CD4-positive, alpha-beta T cell treated with Interleukin-17A for 1 hour (primary cell): ENCODE measurements around the gene ALDH1L1.

Experiments
- DNase-seq: peaks from one replicate; pipeline ENCODE4 v3.0.0-alpha.2; 2020

The ALDH1L1 gene

DNA sequence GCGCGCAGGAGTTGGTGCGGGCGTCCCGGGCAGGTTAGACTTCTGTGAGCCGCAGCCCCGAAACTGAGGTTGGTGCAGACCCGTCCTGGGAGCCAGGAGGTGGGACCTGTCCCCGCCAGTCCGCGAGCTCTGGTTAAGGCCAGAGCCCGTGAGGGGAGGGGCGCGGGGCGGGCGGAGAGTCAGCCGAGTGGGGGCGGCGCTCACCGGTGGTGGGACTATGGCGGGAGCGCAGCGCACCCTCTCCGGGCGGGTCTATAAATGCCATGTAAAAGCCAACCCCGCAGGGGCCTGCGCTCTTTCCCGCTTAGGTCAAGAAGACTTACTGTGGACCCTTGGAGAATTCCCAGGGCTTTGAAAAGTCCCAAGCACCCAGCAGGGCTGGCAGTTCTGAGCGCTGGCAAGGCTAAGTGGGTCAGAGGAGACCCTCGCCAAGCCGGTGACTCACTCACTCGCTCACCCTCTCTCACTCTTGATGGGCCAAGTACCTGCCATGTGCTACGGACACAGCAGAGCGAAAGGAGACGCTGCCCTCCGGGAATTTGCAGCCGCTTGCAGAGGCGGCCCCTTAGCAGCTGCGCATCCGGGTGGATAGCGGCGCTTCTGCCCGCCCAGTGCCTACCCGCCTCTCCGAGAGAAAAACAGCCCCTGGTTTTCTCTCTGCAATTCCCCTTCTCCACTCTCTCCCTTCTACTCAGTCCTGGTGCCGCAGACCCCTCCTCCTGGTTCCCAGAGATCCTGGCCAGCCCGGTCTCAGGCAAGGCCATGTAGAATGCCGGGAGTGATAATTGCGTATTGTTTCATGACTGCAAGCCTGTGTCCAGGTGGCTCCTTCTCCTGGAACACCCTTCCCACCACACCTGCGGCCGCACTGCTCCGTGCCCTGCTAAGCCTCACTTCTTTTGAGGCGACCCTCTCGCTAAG, at the start of gene ALDH1L1:
ALDH1L1 (minus strand) TSS at position 110 of the 921 bp plus-strand sequence. CDS start 19,607 bp downstream, outside the sequence.
- no peak for DNase-seq

DNA sequence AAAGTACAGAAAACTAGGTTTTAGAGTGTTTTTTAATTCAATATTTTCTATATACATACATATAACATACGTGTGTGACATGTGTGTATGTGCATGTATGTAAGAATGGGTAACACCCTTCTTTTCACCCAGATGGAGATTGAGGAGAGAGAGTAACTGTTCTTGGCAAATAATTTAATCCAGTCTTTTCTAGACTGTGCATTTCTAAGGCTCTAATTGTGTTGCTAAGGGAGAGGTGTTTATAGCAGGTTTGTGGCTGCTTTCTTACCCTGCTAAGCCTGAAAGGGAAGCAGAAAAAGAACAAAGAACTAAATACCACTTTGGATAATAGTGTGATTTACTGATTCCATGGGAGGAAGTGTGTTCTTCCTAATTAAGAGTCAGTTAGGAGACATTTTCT, 46.0 kb upstream of the ALDH1L1 start:
- DNase-seq = no peak

DNA sequence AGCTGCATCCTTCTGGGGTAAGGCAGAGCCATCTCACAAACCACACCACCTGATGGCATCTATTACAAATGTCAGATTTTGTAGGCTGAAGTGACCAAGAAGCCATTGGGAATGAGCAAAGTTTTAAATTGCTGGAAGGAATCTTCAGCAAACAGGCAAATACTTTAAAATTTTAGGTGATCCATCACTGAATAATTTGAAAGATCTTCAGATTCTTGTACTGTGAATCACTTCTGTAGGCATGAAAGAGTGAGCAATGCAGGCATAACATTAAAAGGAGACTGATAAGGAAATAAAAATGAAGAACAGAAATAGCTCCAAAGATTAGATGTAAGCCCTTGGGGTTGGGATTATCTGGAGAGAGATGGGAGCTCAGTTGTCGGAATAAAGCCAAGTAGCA, 36.0 kb upstream of the ALDH1L1 start:
- no peak for DNase-seq

DNA sequence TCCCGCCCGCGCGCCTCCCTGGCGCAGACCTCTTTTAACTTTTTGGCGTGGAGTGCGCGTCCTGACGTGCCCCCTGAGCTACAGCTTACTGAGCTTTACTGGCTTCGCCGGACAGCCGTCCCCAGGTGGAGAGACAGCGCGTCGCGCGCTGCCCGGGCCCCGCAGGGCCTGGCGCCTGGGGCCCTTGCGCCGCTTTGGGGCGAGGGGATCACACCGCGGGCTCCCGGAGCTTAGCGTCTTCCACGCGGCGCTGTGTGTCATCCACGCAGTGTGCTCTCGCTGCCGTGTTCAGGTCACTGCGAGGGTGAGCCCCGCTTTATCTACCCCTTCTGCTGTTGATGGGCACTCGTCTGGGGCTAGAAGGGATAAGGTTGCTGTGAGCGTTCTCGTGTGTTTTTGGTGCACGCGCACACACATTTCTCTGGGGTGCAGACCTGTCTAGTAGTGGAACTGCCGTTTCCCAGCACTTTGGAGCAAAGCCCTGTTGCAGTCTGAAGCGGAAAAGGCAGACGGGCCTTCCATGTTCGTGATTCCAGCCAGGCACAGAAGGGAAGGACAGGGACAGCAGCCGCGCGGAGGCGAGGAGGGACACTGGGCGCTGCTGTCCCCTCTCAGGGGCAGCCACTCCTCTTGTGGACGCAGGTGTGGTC, 33.1 kb upstream of the ALDH1L1 start:
- DNase-seq = no peak

DNA sequence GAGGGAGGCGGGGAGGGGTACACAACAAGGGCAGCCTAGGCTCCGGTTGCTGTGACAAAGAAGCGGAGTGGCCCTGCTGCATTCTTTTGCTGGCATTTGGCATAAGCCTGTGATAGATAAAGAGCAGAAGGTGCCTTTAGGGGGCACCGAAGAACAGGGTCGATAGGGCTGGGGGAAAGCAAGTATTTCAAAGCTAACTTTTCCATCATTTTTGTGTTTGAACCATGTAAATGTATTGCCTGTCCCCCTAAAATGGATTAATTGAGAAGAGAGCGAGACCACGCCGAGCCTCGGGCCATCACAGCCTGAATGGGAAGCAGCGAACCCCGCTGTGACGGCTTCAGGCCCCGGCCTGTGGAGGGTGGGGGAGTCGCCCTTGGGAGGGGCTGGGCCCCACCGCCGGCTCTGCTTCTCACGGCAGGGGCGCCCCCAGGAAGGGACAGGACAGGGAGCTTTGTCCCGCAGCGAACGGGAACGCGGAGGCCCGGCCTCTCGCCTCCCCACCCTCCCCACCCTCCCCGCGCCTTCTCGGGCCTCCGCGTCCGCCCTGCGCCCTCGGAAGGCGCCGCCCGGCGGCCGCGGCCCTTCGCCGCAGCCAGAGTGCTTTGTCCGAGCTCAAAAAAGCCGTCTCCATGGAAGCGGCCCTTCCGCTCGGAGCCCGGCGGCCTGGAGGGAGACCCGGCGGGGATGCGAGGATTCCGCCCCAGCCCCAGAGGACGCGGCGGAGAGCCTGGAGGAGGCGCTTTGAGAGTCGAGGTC, 32.4 kb upstream of the ALDH1L1 start:
- no peak for DNase-seq

DNA sequence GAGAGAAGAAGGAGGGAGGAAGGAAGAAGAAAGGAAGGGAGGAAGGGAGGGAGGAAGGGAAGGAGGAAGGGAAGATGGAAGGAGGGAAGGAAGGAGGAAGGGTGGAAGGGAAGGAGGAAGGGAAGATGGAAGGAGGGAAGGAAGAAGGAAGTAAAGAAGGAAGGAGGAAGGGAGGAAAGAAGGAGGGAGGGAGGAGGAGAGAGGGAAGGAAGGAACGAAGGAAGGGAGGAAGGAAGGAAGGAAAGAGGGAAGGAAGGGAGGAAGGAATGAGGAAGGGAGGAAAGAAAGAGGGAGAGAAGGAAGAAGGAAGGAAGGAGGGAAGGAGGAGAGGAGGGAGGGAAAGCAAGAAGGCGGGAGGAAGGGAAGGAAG, 31.8 kb upstream of the ALDH1L1 start:
- no peak for DNase-seq

DNA sequence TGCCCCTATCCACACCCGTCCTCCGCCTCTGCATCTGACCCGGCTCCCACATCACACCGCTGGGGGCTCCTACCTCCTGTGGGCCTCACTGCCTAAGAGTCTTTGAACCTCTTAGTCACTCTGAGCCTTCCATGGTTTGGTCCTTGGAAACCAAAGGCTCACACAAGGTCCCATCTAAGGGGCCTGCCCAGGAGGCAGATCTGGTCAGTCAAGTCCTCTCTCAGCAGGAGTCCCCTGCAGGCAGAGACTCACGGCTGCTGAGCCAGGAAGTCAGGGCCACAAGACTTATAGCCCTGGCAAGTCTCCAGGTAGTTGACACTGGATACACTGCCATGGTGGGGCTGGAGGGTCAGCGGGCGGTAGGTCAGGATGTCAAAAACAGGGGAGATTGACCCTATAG, 31.2 kb upstream of the ALDH1L1 start:
- no peak for DNase-seq

DNA sequence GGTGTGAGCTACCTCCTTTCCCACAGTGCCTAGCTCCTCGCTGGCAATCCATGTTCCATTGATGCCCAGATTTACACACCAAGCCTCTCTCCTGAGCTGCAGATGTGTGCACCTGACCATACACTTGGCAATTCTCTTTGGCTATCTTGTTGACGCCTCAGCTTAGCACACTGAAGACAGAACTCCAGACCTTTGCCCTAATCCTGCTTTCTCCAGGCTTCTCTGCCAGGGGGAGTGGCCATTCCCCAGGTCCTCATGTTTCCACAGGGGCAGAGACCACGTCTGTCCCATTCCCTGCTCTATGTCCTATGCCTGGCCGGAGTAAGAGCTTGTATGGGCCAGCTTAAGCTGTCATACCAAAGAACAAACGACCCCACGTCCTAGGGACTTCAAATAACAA, 30.2 kb upstream of the ALDH1L1 start:
- no peak for DNase-seq

DNA sequence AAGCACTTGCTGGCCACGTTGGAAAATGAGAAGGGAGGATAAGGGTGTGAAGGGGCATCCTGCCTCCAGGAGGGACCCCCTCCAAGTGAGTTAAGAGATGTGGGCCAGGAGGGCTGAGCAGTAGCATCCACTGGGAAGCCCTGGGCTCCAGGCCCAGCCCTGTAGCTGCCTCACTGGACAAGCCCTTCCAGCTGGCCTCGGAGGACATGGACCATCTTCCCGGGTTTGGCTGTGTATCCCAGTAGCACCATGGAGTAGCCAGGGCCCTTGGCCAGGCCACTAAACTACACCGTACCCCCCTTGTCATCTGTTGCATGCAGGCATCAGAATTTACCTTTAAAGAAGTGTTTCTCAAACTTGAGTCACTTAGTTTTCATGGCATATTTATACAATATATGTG, 29.4 kb upstream of the ALDH1L1 start:
- DNase-seq = no peak

DNA sequence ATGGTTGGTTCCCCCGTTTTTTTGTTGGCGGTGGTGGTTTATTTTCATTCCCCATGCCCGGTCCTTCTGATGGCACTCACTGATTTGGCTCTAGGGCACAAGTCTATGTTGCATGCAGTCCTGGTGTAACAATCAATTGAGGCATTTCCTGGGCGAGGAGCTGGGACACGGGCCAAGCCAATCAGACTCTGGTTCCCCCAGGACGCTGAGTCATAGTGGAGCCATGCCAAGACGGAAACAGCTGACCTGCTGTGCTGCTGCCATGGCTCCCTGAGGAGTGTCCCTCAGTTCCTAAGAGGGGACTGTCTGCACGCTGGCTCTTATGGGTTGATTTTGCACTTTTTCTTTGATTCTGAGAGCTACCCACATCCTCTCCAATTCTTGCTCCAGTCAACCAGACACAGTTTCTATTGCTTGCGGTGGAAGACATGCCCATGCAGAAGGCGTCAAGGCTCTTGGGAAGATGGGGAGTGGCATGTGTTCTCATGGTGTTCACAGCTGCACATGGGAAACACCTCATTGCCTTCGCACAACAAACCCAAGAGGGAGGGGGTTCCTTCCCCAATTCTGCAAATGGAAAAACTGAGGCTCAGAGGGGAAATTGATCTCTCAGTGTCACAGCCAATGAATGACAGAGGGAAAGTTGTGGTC, 28.3 kb upstream of the ALDH1L1 start:
- no peak for DNase-seq

DNA sequence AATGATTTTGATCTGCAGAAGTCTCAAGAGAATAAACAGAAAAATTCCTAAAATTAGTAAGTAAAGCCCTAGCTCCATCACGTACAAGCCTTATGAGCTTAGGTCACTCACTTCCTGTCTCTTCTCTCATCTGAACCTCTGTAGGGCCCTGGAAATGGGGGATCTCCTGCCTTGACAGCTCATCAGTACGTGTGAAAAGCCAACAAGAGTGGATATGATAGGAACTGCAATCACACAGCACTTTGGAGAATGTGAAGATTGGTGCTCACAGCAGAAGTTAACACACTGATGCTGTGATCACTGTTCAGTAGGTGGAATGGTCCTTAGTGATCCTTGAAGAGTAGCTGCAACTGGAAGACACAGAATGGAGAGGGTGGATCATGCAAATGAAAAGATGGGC, 27.8 kb upstream of the ALDH1L1 start:
- no peak for DNase-seq

DNA sequence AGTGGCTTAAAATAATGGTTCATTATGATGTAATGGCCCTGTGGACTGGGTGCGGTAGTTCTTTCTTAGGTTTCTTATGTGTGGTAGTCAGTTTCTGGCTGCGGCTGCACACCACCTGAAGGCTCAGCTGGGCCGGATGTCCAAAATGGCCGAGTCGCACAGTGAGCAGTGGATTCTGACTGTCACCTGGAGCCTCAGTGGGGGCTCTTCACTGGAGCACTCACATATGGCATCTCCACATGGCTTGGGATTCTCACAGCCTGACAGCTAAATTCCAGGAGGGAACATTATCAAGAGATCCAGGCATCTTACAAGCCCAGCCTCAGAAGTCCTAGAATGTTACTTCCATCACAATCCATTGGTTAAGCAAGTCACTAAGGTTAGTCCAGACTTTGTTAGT, 26.8 kb upstream of the ALDH1L1 start:
- DNase-seq = no peak

DNA sequence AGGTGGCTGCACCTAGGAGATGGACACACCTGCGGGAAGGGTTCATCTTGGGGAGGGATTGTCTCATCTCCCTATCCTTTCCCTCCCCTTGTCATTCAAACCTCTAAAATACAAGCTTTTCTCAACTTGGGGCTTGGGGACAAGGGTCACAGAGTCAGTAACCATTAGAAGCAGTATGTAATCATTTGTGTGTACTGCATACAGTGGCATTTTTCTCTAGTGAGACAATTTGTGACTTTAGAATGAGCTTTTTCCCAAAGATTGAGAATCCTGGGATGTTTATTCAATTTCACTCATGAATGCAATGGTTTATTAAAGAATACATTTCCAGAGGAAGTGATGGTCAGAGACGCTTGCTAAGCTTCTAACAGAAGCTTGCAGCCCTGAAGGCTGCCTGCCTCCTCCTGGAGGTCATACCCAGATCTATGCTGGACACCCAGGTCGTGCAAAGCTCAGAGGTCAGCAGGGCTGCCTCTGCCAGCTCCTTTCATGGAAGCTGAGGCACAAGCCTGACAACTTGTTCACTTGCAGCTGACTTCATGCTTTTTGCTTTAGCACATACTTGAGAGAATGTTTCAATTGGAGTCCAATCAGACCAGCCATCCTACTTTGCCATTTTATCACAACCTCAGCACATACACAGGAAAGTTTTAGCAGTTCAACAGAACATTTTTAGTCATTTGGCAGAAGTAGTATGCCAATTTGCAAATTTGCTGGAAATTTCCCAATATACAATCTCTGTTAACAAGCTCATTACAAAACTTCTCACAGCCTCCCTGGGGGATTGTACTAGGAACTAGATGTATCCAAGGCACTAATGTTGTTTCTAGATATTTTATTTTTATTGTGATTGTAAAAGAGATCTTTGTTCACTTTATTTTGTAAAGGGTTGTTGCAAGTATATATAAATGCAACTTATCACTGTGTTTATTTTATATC, 25.6 kb upstream of the ALDH1L1 start:
- no peak for DNase-seq

DNA sequence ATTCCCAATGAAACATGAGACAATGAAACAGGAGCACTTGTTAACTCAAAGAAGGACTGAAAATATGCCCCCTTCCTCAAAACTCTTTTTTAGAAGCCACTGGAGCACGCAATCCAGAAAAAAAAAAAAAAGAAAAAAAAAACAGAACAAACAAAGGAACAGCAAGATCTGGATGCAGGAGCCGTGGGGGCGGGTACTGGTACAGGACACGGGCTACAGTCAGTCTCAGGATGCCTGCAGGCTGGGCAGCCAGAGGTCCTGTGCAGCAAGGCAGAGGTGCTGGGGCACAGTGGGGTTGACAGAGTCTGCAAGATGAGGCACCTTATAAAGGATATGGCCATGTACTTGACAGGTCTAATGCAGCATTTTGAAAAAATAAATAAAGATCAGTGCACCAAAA, 22.3 kb upstream of the ALDH1L1 start:
- no peak for DNase-seq

DNA sequence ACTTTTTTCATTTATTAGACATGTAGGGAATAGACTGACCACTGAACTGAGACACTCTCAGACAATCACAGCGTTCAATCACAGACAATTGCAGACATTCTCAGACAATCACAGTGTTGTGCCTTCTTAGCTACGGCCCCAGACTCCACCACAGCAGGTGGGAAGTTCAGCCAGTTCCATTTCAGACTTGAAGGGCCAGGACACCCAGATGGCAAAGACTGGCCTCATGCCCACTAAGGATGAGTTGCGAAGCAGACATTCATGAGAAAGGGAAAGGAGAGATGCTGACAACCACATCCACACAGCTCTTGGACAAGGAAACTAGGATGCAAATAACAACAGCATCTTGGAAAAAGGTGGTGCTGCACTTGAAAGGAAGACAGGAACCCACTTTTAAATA, 21.9 kb upstream of the ALDH1L1 start:
- no peak for DNase-seq

DNA sequence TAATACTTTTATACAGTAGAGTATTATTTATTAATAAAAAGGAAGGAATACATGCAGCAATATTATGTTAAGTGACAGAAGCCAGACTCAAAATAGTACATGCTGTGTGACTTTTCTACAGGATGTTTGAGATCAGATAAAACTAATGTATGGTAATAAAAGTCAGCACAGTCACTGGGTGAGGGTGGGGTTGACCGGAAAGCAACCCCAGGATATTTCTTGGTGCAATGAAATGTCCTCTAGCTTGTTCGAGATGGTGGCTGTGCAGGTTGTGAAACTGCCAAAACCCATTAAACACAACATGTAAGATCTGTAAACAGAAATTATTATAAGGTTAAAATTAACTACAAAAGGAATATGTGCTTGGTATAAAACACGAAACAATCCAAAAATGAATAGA, 20.8 kb upstream of the ALDH1L1 start:
- DNase-seq = no peak

DNA sequence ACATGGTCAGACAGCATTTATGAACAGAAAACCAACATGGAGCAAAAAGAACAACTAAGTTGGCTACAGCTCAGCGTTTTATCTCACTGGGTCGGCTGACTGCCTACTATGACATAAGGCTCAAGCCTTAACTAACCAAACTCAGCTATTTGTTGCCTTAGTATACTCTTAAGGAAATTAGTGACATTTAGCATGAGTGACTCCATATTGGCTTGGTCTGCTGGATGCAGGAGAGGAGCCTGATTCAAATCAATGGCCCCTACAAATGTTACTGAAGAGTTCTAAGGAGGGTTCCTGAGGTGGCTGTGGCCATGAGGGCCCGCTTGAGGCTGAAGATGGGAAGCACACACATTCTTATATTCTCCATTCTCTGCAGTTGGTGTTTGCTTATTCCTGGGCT, 20.1 kb upstream of the ALDH1L1 start:
- no peak for DNase-seq

DNA sequence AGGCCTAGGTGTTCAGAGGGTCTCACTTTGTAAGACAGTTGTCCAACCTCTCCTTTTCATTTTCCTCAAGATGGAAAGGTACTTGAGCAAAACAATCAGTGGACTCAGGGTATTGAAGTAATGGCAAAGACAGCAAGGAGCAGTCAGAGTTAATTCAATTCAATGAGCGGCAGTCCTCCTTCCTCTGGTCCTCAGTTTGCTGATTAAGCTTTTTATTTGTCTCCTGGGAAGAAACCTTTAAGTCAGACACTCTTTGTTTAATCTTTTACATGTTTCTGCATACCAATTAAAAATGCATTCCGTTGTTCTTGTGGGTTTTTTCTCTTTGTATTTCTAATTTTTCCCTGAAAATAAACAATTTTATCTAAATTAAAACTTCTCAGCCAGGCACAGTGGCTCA, 18.9 kb upstream of the ALDH1L1 start:
- no peak for DNase-seq

DNA sequence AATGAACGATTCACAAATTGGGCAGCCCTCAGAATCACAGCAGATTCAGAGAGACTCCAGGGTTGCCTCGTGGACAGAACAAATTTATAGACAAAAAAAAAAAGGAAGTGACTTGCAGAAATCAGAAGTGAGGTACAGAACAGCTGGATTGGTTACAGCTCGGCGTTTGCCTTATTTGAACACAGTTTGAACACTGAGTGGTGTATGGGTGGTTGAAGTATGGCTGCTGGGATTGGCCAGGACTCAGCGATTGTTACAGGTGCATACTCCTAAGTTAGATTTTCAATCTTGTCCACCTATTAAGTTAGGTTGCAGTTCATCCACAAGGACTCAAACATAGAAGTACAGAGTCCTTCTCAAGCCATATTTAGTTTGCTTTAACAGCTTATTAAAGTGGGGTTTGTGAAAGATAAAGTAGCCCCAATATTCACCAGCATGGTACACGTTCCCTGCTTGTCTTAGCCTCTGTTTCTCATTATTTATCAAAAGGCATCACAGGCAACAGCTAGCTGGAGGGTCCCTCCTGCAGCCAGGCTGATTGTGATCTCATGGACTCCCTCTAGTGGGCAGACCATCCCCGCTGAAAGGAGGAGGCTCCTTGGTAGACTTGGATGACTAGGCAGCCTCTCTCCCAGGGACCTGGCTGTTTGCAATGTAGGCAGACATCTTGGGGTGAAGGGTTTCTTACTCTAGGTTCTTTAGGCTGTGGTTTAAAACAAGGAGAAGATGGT, 17.6 kb upstream of the ALDH1L1 start:
- peak; percentile 36 for DNase-seq

DNA sequence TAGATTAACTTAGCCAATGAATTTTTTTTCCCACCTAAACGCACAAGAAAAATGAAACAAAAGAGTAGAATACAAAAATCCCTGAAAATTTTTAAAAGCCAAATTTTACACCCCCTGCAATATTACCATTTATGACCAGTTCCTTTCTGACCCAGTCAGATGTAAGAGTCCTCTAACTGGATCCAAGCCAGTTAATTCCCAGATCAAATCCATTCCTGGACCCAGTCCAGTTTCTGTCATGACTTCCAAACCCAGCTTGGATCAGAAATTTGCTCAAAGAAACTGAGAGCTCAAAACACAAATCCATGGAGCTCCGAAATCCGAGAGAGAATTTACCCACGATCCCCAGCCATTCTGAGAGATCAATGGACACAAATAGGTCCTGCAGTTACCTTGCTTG, 17.0 kb upstream of the ALDH1L1 start:
- DNase-seq = no peak

DNA sequence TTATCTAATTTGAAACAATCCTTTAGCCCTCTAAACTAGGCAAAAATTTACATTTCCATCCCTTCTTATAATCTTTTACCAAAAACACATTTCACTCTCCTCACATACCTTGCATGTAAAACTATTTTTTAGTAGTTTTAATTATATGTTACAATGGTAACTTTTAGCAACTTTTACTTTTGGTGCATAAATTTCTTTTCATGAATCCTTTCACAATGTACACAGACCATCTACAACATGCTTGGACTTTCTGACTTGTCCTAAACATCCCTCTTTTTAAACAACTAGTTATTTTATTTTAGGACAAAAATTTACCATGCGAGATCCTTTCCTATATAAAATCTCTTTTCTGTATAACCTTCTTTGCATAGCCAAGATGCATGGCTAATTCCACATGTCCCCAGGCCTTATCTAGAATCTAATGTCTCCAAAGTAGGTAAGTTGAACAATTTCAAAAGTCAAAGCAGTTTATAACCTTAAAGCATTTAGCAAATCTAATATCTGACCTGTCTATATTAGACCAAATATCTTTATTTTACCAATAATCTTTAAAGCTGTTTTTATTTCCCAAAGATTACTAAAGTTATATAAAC, 14.4 kb upstream of the ALDH1L1 start:
- no peak for DNase-seq
